H9 (cell line): Measurements from ENCODE around the gene POR. TPM values are rescaled to one million over a fixed set of nuclear protein-coding genes. Genes with fewer than 3 reads are reported as not detected.
A peak's percentile ranks its signal among the peaks of the same experiment; 100 is the strongest.

ENCODE experiments used
- DNase-seq: peaks from one replicate; pipeline ENCODE4 v3.0.0-alpha.2; 2017
- H2AFZ ChIP-seq: one replicate; pipeline ENCODE4 v1.6.1; 2013; ENCODE audit warnings: mild to moderate bottlenecking, low read length, control low read depth, moderate library complexity
- H2AK5ac ChIP-seq: 2 replicates; pipeline ENCODE4 v1.6.1; 2013; ENCODE audit warnings: low read length, control low read depth, mixed read lengths; ENCODE audit not compliant: insufficient read length
- H2BK120ac ChIP-seq: one replicate; pipeline ENCODE4 v1.6.1; 2013; ENCODE audit warnings: low read depth, mild to moderate bottlenecking, low read length, control low read depth, inconsistent platforms; ENCODE audit not compliant: poor library complexity, severe bottlenecking
- H2BK12ac ChIP-seq: 2 replicates; pipeline ENCODE4 v1.6.1; 2013; ENCODE audit warnings: low read length, control low read depth, mixed read lengths, low read depth; ENCODE audit not compliant: insufficient read length
- H2BK15ac ChIP-seq: 2 replicates; pipeline ENCODE4 v1.6.1; 2013; ENCODE audit warnings: low read depth, low read length, control low read depth
- H2BK20ac ChIP-seq: one replicate; pipeline ENCODE4 v1.6.1; 2013; ENCODE audit warnings: low read depth, mild to moderate bottlenecking, low read length, control low read depth, inconsistent platforms; ENCODE audit not compliant: poor library complexity, severe bottlenecking
- H2BK5ac ChIP-seq: 2 replicates; pipeline ENCODE4 v1.6.1; 2013; ENCODE audit warnings: low read length, control low read depth, mixed read lengths; ENCODE audit not compliant: insufficient read length
- H3K14ac ChIP-seq: 2 replicates; pipeline ENCODE4 v1.6.1; 2013; ENCODE audit warnings: low read length, control low read depth; ENCODE audit not compliant: insufficient read depth
- H3K18ac ChIP-seq: 2 replicates; pipeline ENCODE4 v1.6.1; 2013; ENCODE audit warnings: low read depth, mild to moderate bottlenecking, mixed read lengths, low read length, control low read depth; ENCODE audit not compliant: insufficient read length
- H3K23ac ChIP-seq: 2 replicates; pipeline ENCODE4 v1.6.1; 2013; ENCODE audit warnings: low read length, control low read depth, mixed read lengths, low read depth; ENCODE audit not compliant: insufficient read length
- H3K23me2 ChIP-seq: 2 replicates; pipeline ENCODE4 v1.6.1; 2013; ENCODE audit warnings: low read depth, mild to moderate bottlenecking, mixed read lengths, low read length, control low read depth; ENCODE audit not compliant: insufficient read length, poor library complexity, severe bottlenecking
- H3K27ac ChIP-seq: 2 replicates; pipeline ENCODE4 v1.5.1; 2013; ENCODE audit warnings: low read length, control low read depth, mixed read lengths, low read depth; ENCODE audit not compliant: insufficient read length
- H3K27me3 ChIP-seq: 2 replicates; pipeline ENCODE4 v1.6.1; 2013; ENCODE audit warnings: low read length, control low read depth, inconsistent platforms; ENCODE audit not compliant: insufficient read depth
- H3K4ac ChIP-seq: 2 replicates; pipeline ENCODE4 v1.6.1; 2013; ENCODE audit warnings: low read depth, mild to moderate bottlenecking, control low read depth, inconsistent platforms, low read length, moderate library complexity
- H3K4me1 ChIP-seq: 2 replicates; pipeline ENCODE4 v1.6.1; 2013; ENCODE audit warnings: low read length, control low read depth, inconsistent platforms; ENCODE audit not compliant: insufficient read depth
- H3K4me2 ChIP-seq: 2 replicates; pipeline ENCODE4 v1.6.1; 2013; ENCODE audit warnings: low read length, control low read depth, mixed read lengths; ENCODE audit not compliant: insufficient read length, insufficient read depth
- H3K56ac ChIP-seq: 2 replicates; pipeline ENCODE4 v1.6.1; 2013; ENCODE audit warnings: low read depth, mild to moderate bottlenecking, mixed read lengths, low read length, control low read depth; ENCODE audit not compliant: insufficient read length
- H3K79me1 ChIP-seq: 2 replicates; pipeline ENCODE4 v1.6.1; 2013; ENCODE audit warnings: low read depth, mild to moderate bottlenecking, moderate library complexity, low read length, control low read depth, inconsistent platforms; ENCODE audit not compliant: insufficient read depth, poor library complexity, severe bottlenecking
- H3K79me2 ChIP-seq: 2 replicates; pipeline ENCODE4 v1.6.1; 2013; ENCODE audit warnings: low read length, control low read depth, inconsistent platforms; ENCODE audit not compliant: insufficient read depth
- H3K9ac ChIP-seq: 2 replicates; pipeline ENCODE4 v1.6.1; 2013; ENCODE audit warnings: low read length, control low read depth, mixed read lengths; ENCODE audit not compliant: insufficient read length; ENCODE audit errors: extremely low read depth
- H3K9me3 ChIP-seq: one replicate; pipeline ENCODE4 v1.6.1; 2013; ENCODE audit warnings: low read depth, low read length, inconsistent platforms; ENCODE audit not compliant: control insufficient read depth
- H3T11ph ChIP-seq: one replicate; pipeline ENCODE4 v1.6.1; 2013; ENCODE audit warnings: mild to moderate bottlenecking, low read length, control low read depth, inconsistent platforms
- H4K20me1 ChIP-seq: one replicate; pipeline ENCODE4 v1.6.1; 2013; ENCODE audit not compliant: control insufficient read depth, insufficient read length, insufficient read depth
- H4K5ac ChIP-seq: 2 replicates; pipeline ENCODE4 v1.6.1; 2013; ENCODE audit warnings: low read depth, mild to moderate bottlenecking, mixed read lengths, low read length, control low read depth; ENCODE audit not compliant: insufficient read length
- H4K8ac ChIP-seq: replicated peaks from 2 replicates; pipeline ENCODE4 v1.6.1; 2013; ENCODE audit warnings: low read length, control low read depth, mixed read lengths, low read depth; ENCODE audit not compliant: insufficient read length
- H4K91ac ChIP-seq: 2 replicates; pipeline ENCODE4 v1.6.1; 2013; ENCODE audit warnings: low read depth, mild to moderate bottlenecking, moderate library complexity, mixed read lengths, low read length, control low read depth; ENCODE audit not compliant: insufficient read length
- H3K27ac Mint-ChIP-seq, 3 experiments: 2 replicates in 2 of 3; 3 replicates in 1 of 3; pipeline ENCODE4 v1.8.0; 2020 to 2021; ENCODE audit warnings: mixed read lengths in 3 of 3, mild to moderate bottlenecking in 1 of 3, moderate library complexity in 1 of 3
- H3K27me3 Mint-ChIP-seq: 2 replicates; pipeline ENCODE4 v1.8.0; 2021; ENCODE audit warnings: low read depth, mild to moderate bottlenecking, moderate library complexity, mixed read lengths
- H3K36me3 Mint-ChIP-seq, 3 experiments: 2 replicates in 2 of 3; 3 replicates in 1 of 3; pipeline ENCODE4 v1.8.0; 2020 to 2021; ENCODE audit warnings: low read depth in 3 of 3, mixed read lengths in 3 of 3; ENCODE audit not compliant: insufficient read depth in 1 of 3
- H3K4me1 Mint-ChIP-seq, 2 experiments: 2 replicates each; pipeline ENCODE4 v1.8.0; 2020; ENCODE audit warnings: mixed read lengths in 2 of 2
- H3K4me3 Mint-ChIP-seq, 2 experiments: 2 replicates in 1 of 2; 3 replicates in 1 of 2; pipeline ENCODE4 v1.8.0; 2020 to 2021; ENCODE audit warnings: mild to moderate bottlenecking in 2 of 2, mixed read lengths in 2 of 2, moderate library complexity in 1 of 2
- H3K9me3 Mint-ChIP-seq, 2 experiments: 2 replicates in 1 of 2; 3 replicates in 1 of 2; pipeline ENCODE4 v1.8.0; 2020; ENCODE audit warnings: mild to moderate bottlenecking in 2 of 2, mixed read lengths in 2 of 2, moderate library complexity in 1 of 2
- WGBS: extraction: QIAGEN DNeasy Blood & Tissue Kit; methylation state at CpG from one replicate; pipeline ENCODE4 v1.1.7; 2013; ENCODE audit warnings: missing lambda C conversion rate, low lambda C conversion rate, mixed read lengths; ENCODE audit not compliant: insufficient read length; ENCODE audit errors: extremely low coverage; 5-methylcytosine and 5-hydroxymethylcytosine counted together
- total RNA-seq: library from RNA; stranded (reverse); gene quantifications from 2 replicates; pipeline ENCODE4 v1.2.1, GENCODE V29; 2021
- TF ChIP-seq, protein P1 (sequence below): fragments of 200-600 bp; sonication (generic); conservative IDR thresholded peaks from 3 replicates; pipeline ENCODE4 v1.8.0; 2021; ENCODE audit warnings: antibody characterized with exemption, mild to moderate bottlenecking

The POR gene
- total RNA-seq, 1 experiment from 2014 or later, result 128 TPM

- peaks cover 8% of the 10 kb centered on the region; the same call in 1 of the 2 replicates for H3K4me1 ChIP-seq
- no peaks in the 10 kb centered on the region for H3K79me1 ChIP-seq
- H4K91ac ChIP-seq, result no peak overlapping the region
- no peaks in the 10 kb centered on the region for H3K9me3 ChIP-seq
- no peaks in the 10 kb centered on the region; the same call in 1 of the 2 replicates for H3K27me3 Mint-ChIP-seq
- H3K27me3 ChIP-seq, result no peaks in the 10 kb centered on the region
- H3K4me1 Mint-ChIP-seq, result peaks cover 19 to 37% of the 10 kb centered on the region in 2 experiments
- H2BK5ac ChIP-seq, result no peak overlapping the region
- no peak overlapping the region for H3T11ph ChIP-seq
- H2BK12ac ChIP-seq, result no peak overlapping the region
- no peaks in the 10 kb centered on the region for H3K23me2 ChIP-seq
- H3K27ac ChIP-seq, result no peak overlapping the region
- no peak overlapping the region for H2AK5ac ChIP-seq
- DNase-seq, result no peak
- TF ChIP-seq, protein P1, sequence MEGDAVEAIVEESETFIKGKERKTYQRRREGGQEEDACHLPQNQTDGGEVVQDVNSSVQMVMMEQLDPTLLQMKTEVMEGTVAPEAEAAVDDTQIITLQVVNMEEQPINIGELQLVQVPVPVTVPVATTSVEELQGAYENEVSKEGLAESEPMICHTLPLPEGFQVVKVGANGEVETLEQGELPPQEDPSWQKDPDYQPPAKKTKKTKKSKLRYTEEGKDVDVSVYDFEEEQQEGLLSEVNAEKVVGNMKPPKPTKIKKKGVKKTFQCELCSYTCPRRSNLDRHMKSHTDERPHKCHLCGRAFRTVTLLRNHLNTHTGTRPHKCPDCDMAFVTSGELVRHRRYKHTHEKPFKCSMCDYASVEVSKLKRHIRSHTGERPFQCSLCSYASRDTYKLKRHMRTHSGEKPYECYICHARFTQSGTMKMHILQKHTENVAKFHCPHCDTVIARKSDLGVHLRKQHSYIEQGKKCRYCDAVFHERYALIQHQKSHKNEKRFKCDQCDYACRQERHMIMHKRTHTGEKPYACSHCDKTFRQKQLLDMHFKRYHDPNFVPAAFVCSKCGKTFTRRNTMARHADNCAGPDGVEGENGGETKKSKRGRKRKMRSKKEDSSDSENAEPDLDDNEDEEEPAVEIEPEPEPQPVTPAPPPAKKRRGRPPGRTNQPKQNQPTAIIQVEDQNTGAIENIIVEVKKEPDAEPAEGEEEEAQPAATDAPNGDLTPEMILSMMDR, result no peak
- no peak overlapping the region for H4K8ac ChIP-seq
- H2BK120ac ChIP-seq, result no peak overlapping the region
- H3K36me3 Mint-ChIP-seq, result peaks cover 12 to 31% (median 26%) of the 10 kb centered on the region in 3 experiments
- H3K9ac ChIP-seq, result no peak overlapping the region
- H2AFZ ChIP-seq, result no peak overlapping the region
- no peak overlapping the region for H3K23ac ChIP-seq
- no peak overlapping the region for H2BK15ac ChIP-seq
- H4K20me1 ChIP-seq, result peaks cover 2% of the 10 kb centered on the region
- no peaks in the 10 kb centered on the region for H3K79me2 ChIP-seq
- no peak overlapping the region for H3K18ac ChIP-seq
- H3K14ac ChIP-seq, result no peak overlapping the region
- no peak overlapping the region for H3K4me3 Mint-ChIP-seq
- H3K27ac Mint-ChIP-seq, result 0 out of 7 replicates have a peak overlapping the region, but pooled peaks of 1 of the 3 experiments have one; percentile 55
- WGBS, result no CpG with 5 or more reads among the region's 30 CpGs
- H2BK20ac ChIP-seq, result no peak overlapping the region
- no peaks in the 10 kb centered on the region; a peak in 1 of 5 replicates for H3K9me3 Mint-ChIP-seq
- no peak overlapping the region for H3K4ac ChIP-seq
- no peak overlapping the region for H4K5ac ChIP-seq
- H3K4me2 ChIP-seq, result no peak overlapping the region
- H3K56ac ChIP-seq, result no peak overlapping the region
These were observed 73.0 kb downstream of the POR start for GRCh38 chr7:75987805-75988567.
